OCI-LY7 (cell line): ENCODE data around the gene RNF41. TPM values are rescaled to one million over a fixed set of nuclear protein-coding genes. Genes with fewer than 3 reads are reported as not detected.

Experiments
- BruUV-seq: library from RNA; stranded (reverse); fragments of 400-500 nt; replicated peaks from 2 replicates; lab custom pipeline; 2021; lab: Mats Ljungman, UMichigan
- CTCF ChIA-PET: fragments of 300-600 bp; sonication (Branson Sonifier 250); formaldehyde crosslinking; loops from one replicate; lab custom pipeline; 2022; ENCODE audit warnings: antibody characterized with exemption; ENCODE audit not compliant: unreplicated experiment; lab: Charles Lee
- POLR2A ChIA-PET: fragments of 300-600 bp; sonication (Branson Sonifier 250); formaldehyde crosslinking; loops from one replicate; lab custom pipeline; 2022; ENCODE audit warnings: antibody characterized with exemption; lab: Charles Lee
- DNase-seq: peaks from one replicate; pipeline ENCODE4 v3.0.0-alpha.2; 2015; ENCODE audit warnings: low spot score
- H2AFZ ChIP-seq: fragments of 200-600 bp; sonication (generic), shearing (Covaris generic); 2 replicates; pipeline ENCODE4 v1.6.1; 2014; ENCODE audit warnings: mild to moderate bottlenecking, antibody characterized with exemption, low read length, moderate library complexity
- H3K27ac ChIP-seq: fragments of 200-600 bp; sonication (generic); 2 replicates; pipeline ENCODE4 v1.5.1; 2014; ENCODE audit warnings: mixed run types, low read depth, mild to moderate bottlenecking, moderate library complexity, low read length, inconsistent platforms; ENCODE audit not compliant: poor library complexity, severe bottlenecking
- H3K36me3 ChIP-seq: fragments of 200-600 bp; sonication (generic); 2 replicates; pipeline ENCODE4 v1.6.1; 2014; ENCODE audit warnings: mild to moderate bottlenecking, antibody characterized with exemption, low read length, moderate library complexity, mixed read lengths; ENCODE audit not compliant: insufficient read depth
- H3K4me1 ChIP-seq: fragments of 200-600 bp; sonication (generic); 2 replicates; pipeline ENCODE4 v1.5.1; 2014; ENCODE audit warnings: mild to moderate bottlenecking, low read length; ENCODE audit not compliant: insufficient read depth, poor library complexity, severe bottlenecking
- H3K4me2 ChIP-seq: fragments of 200-600 bp; sonication (generic); 2 replicates; pipeline ENCODE4 v1.6.1; 2014; ENCODE audit warnings: mild to moderate bottlenecking, low read length
- H3K4me3 ChIP-seq: fragments of 200-600 bp; sonication (generic); 2 replicates; pipeline ENCODE4 v1.5.1; 2014; ENCODE audit warnings: mild to moderate bottlenecking, low read depth, low read length; ENCODE audit not compliant: poor library complexity, severe bottlenecking
- H3K79me2 ChIP-seq: fragments of 200-600 bp; sonication (generic); 2 replicates; pipeline ENCODE4 v1.6.1; 2016; ENCODE audit warnings: low read depth, mild to moderate bottlenecking, low read length, moderate library complexity, mixed read lengths; ENCODE audit not compliant: insufficient read depth
- H3K9me2 ChIP-seq: fragments of 200-600 bp; sonication (generic); 2 replicates; pipeline ENCODE4 v1.6.1; 2016; ENCODE audit warnings: mild to moderate bottlenecking, low read length, mixed read lengths; ENCODE audit not compliant: insufficient read depth
- H3K9me3 ChIP-seq: fragments of 200-600 bp; sonication (generic); 2 replicates; pipeline ENCODE4 v1.6.1; 2014; ENCODE audit warnings: mild to moderate bottlenecking, mixed run types, low read length, mixed read lengths
- H4K20me1 ChIP-seq: fragments of 200-600 bp; sonication (generic); 2 replicates; pipeline ENCODE4 v1.6.1; 2014; ENCODE audit warnings: mild to moderate bottlenecking, antibody characterized with exemption, low read length, moderate library complexity, mixed read lengths; ENCODE audit not compliant: insufficient read depth
- CTCF ChIP-seq: fragments of 200-600 bp; sonication (generic); conservative IDR thresholded peaks from 2 replicates; pipeline ENCODE4 v1.5.1; 2014; ENCODE audit warnings: mild to moderate bottlenecking, antibody characterized with exemption, low read length, moderate library complexity, mixed read lengths
- EZH2phosphoT487 ChIP-seq: fragments of 200-600 bp; sonication (generic); IDR thresholded peaks from 2 replicates; pipeline ENCODE4 v1.6.1; 2018; ENCODE audit warnings: low read depth, borderline replicate concordance, mild to moderate bottlenecking, mixed run types, antibody characterized with exemption, low read length, moderate library complexity, mixed read lengths
- intact Hi-C: fragments of 100-400 bp; cut with micrococcal nuclease; formaldehyde crosslinking; loops from one replicate; pipeline ENCODE4 v1.10.0; 2022; ENCODE audit not compliant: unreplicated experiment
- total RNA-seq, 2 experiments: library from RNA; depleted of rRNA in 1 of 2; stranded (reverse); fragments of >200 nt in 1 of 2; shearing (Covaris generic) in 1 of 2; gene quantifications; 2 replicates each; pipeline ENCODE4 v1.2.3, GENCODE V29; 2014 to 2022

Gene RNF41
- total RNA-seq, 2 experiments from 2014 or later = 43.7 to 76.1 TPM

GRCh38 chr12:56219840-56220239 is 1.9 kb downstream of the RNF41 start:
- ChIA-PET POLR2A (interaction anchor here (0.8 to 4.2 kb wide), 4 partner anchors 13 to 115 kb away, joined by 3 to 85 read pairs (median 4); no protein-coding TSS in a partner anchor), CTCF (interaction anchor here (0.8 to 3.4 kb wide), 2 partner anchors 14 to 19 kb away, joined by 3 to 35 read pairs; no protein-coding TSS in a partner anchor)
- H3K9me2 ChIP-seq = no peaks in the 10 kb centered on the region
- H3K4me2 ChIP-seq = peak overlapping the region; percentile 100
- peaks cover 33% of the 10 kb centered on the region for H3K4me1 ChIP-seq
- intact Hi-C loops = loop anchor here (2.0 kb wide), 1 partner anchor 13 kb away; no protein-coding TSS in a partner anchor
- H3K27ac ChIP-seq = peak overlapping the region; percentile 77
- H3K4me3 ChIP-seq = peak overlapping the region; percentile 81
- peaks cover 17% of the 10 kb centered on the region for H3K36me3 ChIP-seq
- BruUV-seq = no TSS peak
- TF ChIP-seq CTCF (no peak), EZH2phosphoT487 (no peak)
- no peak for DNase-seq
- H3K9me3 ChIP-seq = no peaks in the 10 kb centered on the region
- H3K79me2 ChIP-seq = peaks cover 22% of the 10 kb centered on the region; the same call in 1 of the 2 replicates
- H2AFZ ChIP-seq = no peak overlapping the region
- H4K20me1 ChIP-seq = no peaks in the 10 kb centered on the region

DNA sequence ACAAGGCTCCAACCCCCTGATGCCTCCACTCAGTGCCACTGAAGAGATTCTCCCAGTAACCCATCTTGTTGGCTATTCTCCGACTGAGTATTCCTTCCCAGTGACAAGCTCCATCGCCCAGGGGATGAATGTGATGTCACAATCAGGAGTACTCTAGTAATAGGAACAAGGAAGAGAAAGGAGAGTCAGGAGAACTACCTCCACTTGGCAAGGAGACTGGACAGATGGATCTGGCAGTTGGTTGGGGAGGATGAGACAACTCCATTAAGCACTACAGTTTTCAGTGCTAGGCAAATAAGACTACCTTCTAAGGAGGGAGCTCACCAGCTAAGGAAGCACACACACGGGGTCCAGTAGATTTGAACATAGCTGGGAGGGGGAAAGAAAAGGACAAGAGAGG is 5.3 kb downstream of the RNF41 start:
- BruUV-seq = no TSS peak
- ChIA-PET CTCF (interaction anchor here (0.6 kb wide), 2 partner anchors 10 to 41 kb away, joined by 3 read pairs; no protein-coding TSS in a partner anchor), POLR2A (interaction anchor here (0.6 to 1.5 kb wide), 6 partner anchors 9 to 1406 kb away, joined by 3 to 7 read pairs (median 4); no protein-coding TSS in a partner anchor)
- intact Hi-C loops = no loop called here
- Histone ChIP-seq H2AFZ (no peak overlapping the region), H3K9me2 (no peaks in the 10 kb centered on the region), H3K27ac (no peak overlapping the region), H3K79me2 (peaks cover 15% of the 10 kb centered on the region; the same call in 1 of the 2 replicates), H3K9me3 (no peaks in the 10 kb centered on the region), H3K4me2 (no peak overlapping the region), H3K4me1 (peaks cover 13% of the 10 kb centered on the region), H4K20me1 (no peaks in the 10 kb centered on the region), H3K36me3 (peaks cover 50% of the 10 kb centered on the region), H3K4me3 (no peak overlapping the region)
- TF ChIP-seq EZH2phosphoT487 = no peak
- no peak for TF ChIP-seq CTCF
- DNase-seq = no peak

DNA sequence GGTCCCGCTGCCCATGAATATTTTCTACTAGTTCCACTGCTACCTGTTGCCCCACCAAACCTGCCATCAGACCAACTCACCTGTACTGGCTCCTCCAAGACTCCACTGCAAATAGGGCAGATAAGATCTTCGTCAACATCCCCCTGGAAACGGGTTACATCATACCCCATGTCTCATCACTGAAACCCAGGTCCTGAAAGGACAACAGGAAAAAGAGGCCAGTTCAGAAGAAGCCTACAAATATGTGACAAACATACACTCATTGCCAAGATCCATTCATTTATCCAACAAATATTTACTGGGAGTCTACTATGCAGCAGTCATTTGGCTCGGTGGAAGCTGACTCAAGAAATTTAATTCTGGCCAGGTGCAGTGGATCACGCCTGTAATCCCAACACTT is 7.8 kb downstream of the RNF41 start:
- no TSS peak for BruUV-seq
- H3K79me2 ChIP-seq = no peaks in the 10 kb centered on the region
- H3K9me3 ChIP-seq = no peaks in the 10 kb centered on the region
- POLR2A ChIA-PET = interaction anchor here (0.6 to 0.7 kb wide), 2 partner anchors 85 to 306 kb away, joined by 3 to 4 read pairs; no protein-coding TSS in a partner anchor
- intact Hi-C loops = no loop called here
- no peak overlapping the region for H2AFZ ChIP-seq
- no peak overlapping the region for H3K4me3 ChIP-seq
- H3K9me2 ChIP-seq = no peaks in the 10 kb centered on the region
- no peak for TF ChIP-seq EZH2phosphoT487
- no peak for TF ChIP-seq CTCF
- peaks cover 73% of the 10 kb centered on the region for H3K36me3 ChIP-seq
- no peak overlapping the region for H3K27ac ChIP-seq
- CTCF ChIA-PET = interaction anchor here (0.9 kb wide), 1 partner anchor 11 kb away, joined by 3 read pairs; no protein-coding TSS in a partner anchor
- no peak for DNase-seq
- no peaks in the 10 kb centered on the region for H3K4me1 ChIP-seq
- H3K4me2 ChIP-seq = no peak overlapping the region
- H4K20me1 ChIP-seq = no peaks in the 10 kb centered on the region
